ENCODE results near the gene IQGAP1. TPM values are rescaled to one million over a fixed set of nuclear protein-coding genes. Genes with fewer than 3 reads are reported as not detected.
A peak's percentile ranks its signal among the peaks of the same experiment; 100 is the strongest.

Gene IQGAP1
- total RNA-seq, 1 experiment from 2014 or later, result 106 TPM

- no peak for TF ChIP-seq PREB (CRISPR knock-in tag; IDR thresholded peaks at IDR 0.05; ENCODE audit: borderline replicate concordance)
- TF ChIP-seq SOX15 (CRISPR knock-in tag; IDR thresholded peaks at IDR 0.05), result no peak
- no peak for TF ChIP-seq GTF2I (CRISPR knock-in tag; conservative IDR thresholded peaks at IDR 0.05)
- no peak for TF ChIP-seq ZNF532 (CRISPR knock-in tag; IDR thresholded peaks at IDR 0.05; ENCODE audit: borderline replicate concordance)
- TF ChIP-seq JAZF1 (CRISPR knock-in tag; IDR thresholded peaks at IDR 0.05), result no peak
- TF ChIP-seq PRDM15 (CRISPR knock-in tag; IDR thresholded peaks at IDR 0.05), result no peak
- TF ChIP-seq E2F4 (CRISPR knock-in tag; IDR thresholded peaks at IDR 0.05; ENCODE audit: borderline replicate concordance, low read depth), result no peak
- TF ChIP-seq ATF1 (CRISPR knock-in tag; IDR thresholded peaks at IDR 0.05), result no peak
- no peak for TF ChIP-seq SP1 (CRISPR knock-in tag; conservative IDR thresholded peaks at IDR 0.05)
- TF ChIP-seq GRHL2 (CRISPR knock-in tag; IDR thresholded peaks at IDR 0.05; ENCODE audit: insufficient replicate concordance, severe bottlenecking), result no peak
- TF ChIP-seq NFATC4 (CRISPR knock-in tag; IDR thresholded peaks at IDR 0.05), result no peak
These were observed 78.0 kb downstream of the IQGAP1 start (continued) for GRCh38 chr15:90465930-90466567.

- CTCF ChIA-PET, result interaction anchor here (0.7 kb wide), 1 partner anchor 12 kb away, joined by 3 read pairs; no protein-coding TSS in a partner anchor
- ATAC-seq (no peak), DNase-seq (ENCODE audit: low spot score) (no peak)
- H3K36me3 Mint-ChIP-seq, result peaks cover 39% of the 10 kb centered on the region
- no peaks in the 10 kb centered on the region for H3K27me3 Mint-ChIP-seq (ENCODE audit: low read depth)
- H3K4me3 Mint-ChIP-seq, result no peak overlapping the region
- H3K4me1 Mint-ChIP-seq, result no peaks in the 10 kb centered on the region
- H3K27ac Mint-ChIP-seq, result 0 out of 2 replicates have a peak overlapping the region, but pooled peaks have one; percentile 7
- no peaks in the 10 kb centered on the region for H3K9me3 Mint-ChIP-seq
- POLR2A ChIA-PET, result no interaction called here
- no peak for TF ChIP-seq ARID4B (CRISPR knock-in tag; IDR thresholded peaks at IDR 0.05; ENCODE audit: borderline replicate concordance)
- no peak for TF ChIP-seq FOXP4 (CRISPR knock-in tag; IDR thresholded peaks at IDR 0.05)
- TF ChIP-seq ATF1 (CRISPR knock-in tag; IDR thresholded peaks at IDR 0.05), result no peak
- TF ChIP-seq EMX1 (CRISPR knock-in tag; IDR thresholded peaks at IDR 0.05), result no peak
These were observed 81.7 kb downstream of the IQGAP1 start for GRCh38 chr15:90469723-90470122.

Data from WTC11 (cell line).